SK-N-SH treated with all-trans-retinoic acid at 6 μM for 48 hours (cell line): ENCODE results near the gene PLPP1.

Experiments
- ARNTL ChIP-seq: fragments of 450-650 bp; formaldehyde crosslinking; IDR thresholded peaks from 2 replicates; pipeline ENCODE4 v1.5.0; 2020; ENCODE audit warnings: low read depth, mild to moderate bottlenecking, moderate library complexity, borderline replicate concordance
- BACH2 ChIP-seq: fragments of 250-450 bp; sonication (Bioruptor Pico); IDR thresholded peaks from 2 replicates; pipeline ENCODE4 v1.9.0; 2021; ENCODE audit warnings: mild to moderate bottlenecking, borderline replicate concordance
- PPARA ChIP-seq: fragments of 250-450 bp; sonication (Bioruptor Pico); IDR thresholded peaks from 2 replicates; pipeline ENCODE4 v1.5.0; 2020; ENCODE audit warnings: mild to moderate bottlenecking, borderline replicate concordance
- TOX ChIP-seq: fragments of 250-450 bp; sonication (Bioruptor Pico); IDR thresholded peaks from 2 replicates; pipeline ENCODE4 v1.8.0; 2021; ENCODE audit warnings: mild to moderate bottlenecking, moderate library complexity, borderline replicate concordance
- ZFP3 ChIP-seq: fragments of 250-450 bp; sonication (Bioruptor Pico); IDR thresholded peaks from 2 replicates; pipeline ENCODE4 v1.5.0; 2020; ENCODE audit warnings: mild to moderate bottlenecking, moderate library complexity
- ZNF70 ChIP-seq: fragments of 450-650 bp; formaldehyde crosslinking; IDR thresholded peaks from 2 replicates; pipeline ENCODE4 v1.5.0; 2020; ENCODE audit warnings: mild to moderate bottlenecking, moderate library complexity
- TF ChIP-seq, protein P1 (sequence below): fragments of 250-450 bp; sonication (Bioruptor Pico); IDR thresholded peaks from 2 replicates; pipeline ENCODE4 v1.5.0; 2020; ENCODE audit warnings: mild to moderate bottlenecking, moderate library complexity
- TF ChIP-seq, protein P2 (sequence below): fragments of 250-450 bp; sonication (Bioruptor Pico); IDR thresholded peaks from 2 replicates; pipeline ENCODE4 v1.5.1; 2021; ENCODE audit warnings: mild to moderate bottlenecking, moderate library complexity
- TF ChIP-seq, protein P3 (sequence below): fragments of 250-450 bp; sonication (Bioruptor Pico); IDR thresholded peaks from 2 replicates; pipeline ENCODE4 v1.8.0; 2020; ENCODE audit warnings: mild to moderate bottlenecking, moderate library complexity, borderline replicate concordance

DNA sequence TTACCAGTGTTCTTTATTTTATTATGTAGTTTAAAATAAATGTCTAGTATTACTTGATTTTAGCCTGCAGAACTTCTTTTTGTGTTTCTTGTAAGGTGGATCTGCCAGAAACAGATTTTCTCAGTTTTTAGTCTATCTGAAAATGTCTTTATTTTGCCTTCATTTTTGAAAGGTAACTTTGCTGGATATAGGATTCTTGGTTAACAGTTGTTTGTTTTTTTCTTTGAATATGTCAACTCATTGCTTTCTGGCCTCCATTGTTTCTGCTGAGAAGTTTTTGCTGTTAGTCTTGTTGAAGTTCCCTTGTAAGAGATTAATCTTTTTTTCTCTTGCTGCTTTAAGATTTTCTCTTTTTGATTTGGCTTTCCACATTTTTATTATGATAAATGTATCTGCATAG lies 151.5 kb downstream of the PLPP1 start:
- no peak for TF ChIP-seq TOX (CRISPR knock-in tag)
- TF ChIP-seq, protein P1, sequence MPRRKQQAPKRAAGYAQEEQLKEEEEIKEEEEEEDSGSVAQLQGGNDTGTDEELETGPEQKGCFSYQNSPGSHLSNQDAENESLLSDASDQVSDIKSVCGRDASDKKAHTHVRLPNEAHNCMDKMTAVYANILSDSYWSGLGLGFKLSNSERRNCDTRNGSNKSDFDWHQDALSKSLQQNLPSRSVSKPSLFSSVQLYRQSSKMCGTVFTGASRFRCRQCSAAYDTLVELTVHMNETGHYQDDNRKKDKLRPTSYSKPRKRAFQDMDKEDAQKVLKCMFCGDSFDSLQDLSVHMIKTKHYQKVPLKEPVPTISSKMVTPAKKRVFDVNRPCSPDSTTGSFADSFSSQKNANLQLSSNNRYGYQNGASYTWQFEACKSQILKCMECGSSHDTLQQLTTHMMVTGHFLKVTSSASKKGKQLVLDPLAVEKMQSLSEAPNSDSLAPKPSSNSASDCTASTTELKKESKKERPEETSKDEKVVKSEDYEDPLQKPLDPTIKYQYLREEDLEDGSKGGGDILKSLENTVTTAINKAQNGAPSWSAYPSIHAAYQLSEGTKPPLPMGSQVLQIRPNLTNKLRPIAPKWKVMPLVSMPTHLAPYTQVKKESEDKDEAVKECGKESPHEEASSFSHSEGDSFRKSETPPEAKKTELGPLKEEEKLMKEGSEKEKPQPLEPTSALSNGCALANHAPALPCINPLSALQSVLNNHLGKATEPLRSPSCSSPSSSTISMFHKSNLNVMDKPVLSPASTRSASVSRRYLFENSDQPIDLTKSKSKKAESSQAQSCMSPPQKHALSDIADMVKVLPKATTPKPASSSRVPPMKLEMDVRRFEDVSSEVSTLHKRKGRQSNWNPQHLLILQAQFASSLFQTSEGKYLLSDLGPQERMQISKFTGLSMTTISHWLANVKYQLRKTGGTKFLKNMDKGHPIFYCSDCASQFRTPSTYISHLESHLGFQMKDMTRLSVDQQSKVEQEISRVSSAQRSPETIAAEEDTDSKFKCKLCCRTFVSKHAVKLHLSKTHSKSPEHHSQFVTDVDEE: no peak
- no peak for TF ChIP-seq PPARA (CRISPR knock-in tag)
- TF ChIP-seq BACH2: no peak
- TF ChIP-seq, protein P2, sequence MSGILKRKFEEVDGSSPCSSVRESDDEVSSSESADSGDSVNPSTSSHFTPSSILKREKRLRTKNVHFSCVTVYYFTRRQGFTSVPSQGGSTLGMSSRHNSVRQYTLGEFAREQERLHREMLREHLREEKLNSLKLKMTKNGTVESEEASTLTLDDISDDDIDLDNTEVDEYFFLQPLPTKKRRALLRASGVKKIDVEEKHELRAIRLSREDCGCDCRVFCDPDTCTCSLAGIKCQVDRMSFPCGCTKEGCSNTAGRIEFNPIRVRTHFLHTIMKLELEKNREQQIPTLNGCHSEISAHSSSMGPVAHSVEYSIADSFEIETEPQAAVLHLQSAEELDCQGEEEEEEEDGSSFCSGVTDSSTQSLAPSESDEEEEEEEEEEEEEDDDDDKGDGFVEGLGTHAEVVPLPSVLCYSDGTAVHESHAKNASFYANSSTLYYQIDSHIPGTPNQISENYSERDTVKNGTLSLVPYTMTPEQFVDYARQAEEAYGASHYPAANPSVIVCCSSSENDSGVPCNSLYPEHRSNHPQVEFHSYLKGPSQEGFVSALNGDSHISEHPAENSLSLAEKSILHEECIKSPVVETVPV (CRISPR knock-in tag): no peak
- TF ChIP-seq ARNTL (CRISPR knock-in tag): no peak
- TF ChIP-seq, protein P3, sequence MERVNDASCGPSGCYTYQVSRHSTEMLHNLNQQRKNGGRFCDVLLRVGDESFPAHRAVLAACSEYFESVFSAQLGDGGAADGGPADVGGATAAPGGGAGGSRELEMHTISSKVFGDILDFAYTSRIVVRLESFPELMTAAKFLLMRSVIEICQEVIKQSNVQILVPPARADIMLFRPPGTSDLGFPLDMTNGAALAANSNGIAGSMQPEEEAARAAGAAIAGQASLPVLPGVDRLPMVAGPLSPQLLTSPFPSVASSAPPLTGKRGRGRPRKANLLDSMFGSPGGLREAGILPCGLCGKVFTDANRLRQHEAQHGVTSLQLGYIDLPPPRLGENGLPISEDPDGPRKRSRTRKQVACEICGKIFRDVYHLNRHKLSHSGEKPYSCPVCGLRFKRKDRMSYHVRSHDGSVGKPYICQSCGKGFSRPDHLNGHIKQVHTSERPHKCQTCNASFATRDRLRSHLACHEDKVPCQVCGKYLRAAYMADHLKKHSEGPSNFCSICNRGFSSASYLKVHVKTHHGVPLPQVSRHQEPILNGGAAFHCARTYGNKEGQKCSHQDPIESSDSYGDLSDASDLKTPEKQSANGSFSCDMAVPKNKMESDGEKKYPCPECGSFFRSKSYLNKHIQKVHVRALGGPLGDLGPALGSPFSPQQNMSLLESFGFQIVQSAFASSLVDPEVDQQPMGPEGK (CRISPR knock-in tag): no peak
- no peak for TF ChIP-seq ZFP3
- no peak for TF ChIP-seq ZNF70 (CRISPR knock-in tag)
